Lung (tissue), 12 donors: ENCODE results near the gene DISC1. TPM values are rescaled to one million over a fixed set of nuclear protein-coding genes. Genes with fewer than 3 reads are reported as not detected.
"Not testable (repeated sequence)": the region's sequence is repeated elsewhere in the genome, so short reads cannot be mapped to it uniquely, and the experiment has no call there.

ENCODE experiments used
- ATAC-seq: fragments of 200-7000 bp; cut with Tn5 transposase; one replicate; pipeline ENCODE4 v1.9.1; 2020; ENCODE audit warnings: moderate number of reproducible peaks; ENCODE audit not compliant: insufficient read depth, low FRiP score
- DNase-seq, 3 donors: peaks; one replicate each; pipeline ENCODE4 v3.0.0-alpha.2; 2013 to 2017
- H3K27ac ChIP-seq, 2 donors: one replicate each; pipeline ENCODE4 v1.5.1; 2013; ENCODE audit warnings: mild to moderate bottlenecking in 2 of 2, moderate library complexity in 2 of 2, control low read depth in 1 of 2, inconsistent platforms in 1 of 2, low read depth in 1 of 2, low read length in 1 of 2
- H3K27me3 ChIP-seq, 3 donors: one replicate each; pipeline ENCODE4 v1.5.1; 2013; ENCODE audit warnings: low read length in 2 of 3; ENCODE audit not compliant: control insufficient read depth in 3 of 3, insufficient read depth in 3 of 3
- H3K36me3 ChIP-seq, 4 donors: one replicate each; pipeline ENCODE4 v1.5.1; 2013; ENCODE audit warnings: low read length in 4 of 4, mild to moderate bottlenecking in 1 of 4, moderate library complexity in 1 of 4; ENCODE audit not compliant: control insufficient read depth in 4 of 4, insufficient read depth in 4 of 4
- H3K4me1 ChIP-seq, 5 donors: one replicate each; pipeline ENCODE4 v1.5.1; 2013; ENCODE audit warnings: low read length in 5 of 5, mild to moderate bottlenecking in 2 of 5, moderate library complexity in 1 of 5; ENCODE audit not compliant: control insufficient read depth in 5 of 5, insufficient read depth in 5 of 5
- H3K4me3 ChIP-seq: one replicate; pipeline ENCODE4 v1.5.1; 2013; ENCODE audit warnings: mild to moderate bottlenecking, control low read depth, moderate library complexity
- H3K9ac ChIP-seq, 2 donors: one replicate each; pipeline ENCODE4 v1.5.1; 2013; ENCODE audit warnings: low read length in 2 of 2, control low read depth in 1 of 2; ENCODE audit not compliant: insufficient read depth in 1 of 2
- H3K9me3 ChIP-seq, 4 donors: one replicate each; pipeline ENCODE4 v1.5.1; 2013; ENCODE audit warnings: low read length in 3 of 4, mild to moderate bottlenecking in 1 of 4, moderate library complexity in 1 of 4; ENCODE audit not compliant: control insufficient read depth in 4 of 4, insufficient read depth in 3 of 4
- CTCF ChIP-seq: IDR thresholded peaks from 2 replicates; pipeline ENCODE4 v1.5.1; 2012; ENCODE audit warnings: mild to moderate bottlenecking; ENCODE audit errors: control extremely low read depth, extremely low read depth
- WGBS, 2 donors: extraction: QIAGEN DNeasy Blood & Tissue Kit; methylation state at CpG; one replicate each; pipeline ENCODE4 v1.1.7; 2013; 5-methylcytosine and 5-hydroxymethylcytosine counted together
- polyA plus RNA-seq, 2 donors: library from polyadenylated mRNA; stranded (reverse); fragments of 200-250 nt; gene quantifications; one replicate each; pipeline ENCODE4 v1.2.1, GENCODE V29; 2013
- total RNA-seq, 2 donors: library from RNA; depleted of rRNA in 1 of 2; stranded (reverse); fragments of >200 nt in 1 of 2; gene quantifications; one replicate each; pipeline ENCODE4 v1.2.1, GENCODE V29; 2014 to 2021
- donor health status: control.
- donor health status: control.
- donor health status: Bipolar disorder and iron deficiency.
- donor health status: healthy.
- donor health status: DM: yes; HTN: yes; CAD: no.

DISC1 gene
- total and polyA plus RNA-seq, 4 donors, result 0.98 to 32.9 (median 6.1) TPM

DNA sequence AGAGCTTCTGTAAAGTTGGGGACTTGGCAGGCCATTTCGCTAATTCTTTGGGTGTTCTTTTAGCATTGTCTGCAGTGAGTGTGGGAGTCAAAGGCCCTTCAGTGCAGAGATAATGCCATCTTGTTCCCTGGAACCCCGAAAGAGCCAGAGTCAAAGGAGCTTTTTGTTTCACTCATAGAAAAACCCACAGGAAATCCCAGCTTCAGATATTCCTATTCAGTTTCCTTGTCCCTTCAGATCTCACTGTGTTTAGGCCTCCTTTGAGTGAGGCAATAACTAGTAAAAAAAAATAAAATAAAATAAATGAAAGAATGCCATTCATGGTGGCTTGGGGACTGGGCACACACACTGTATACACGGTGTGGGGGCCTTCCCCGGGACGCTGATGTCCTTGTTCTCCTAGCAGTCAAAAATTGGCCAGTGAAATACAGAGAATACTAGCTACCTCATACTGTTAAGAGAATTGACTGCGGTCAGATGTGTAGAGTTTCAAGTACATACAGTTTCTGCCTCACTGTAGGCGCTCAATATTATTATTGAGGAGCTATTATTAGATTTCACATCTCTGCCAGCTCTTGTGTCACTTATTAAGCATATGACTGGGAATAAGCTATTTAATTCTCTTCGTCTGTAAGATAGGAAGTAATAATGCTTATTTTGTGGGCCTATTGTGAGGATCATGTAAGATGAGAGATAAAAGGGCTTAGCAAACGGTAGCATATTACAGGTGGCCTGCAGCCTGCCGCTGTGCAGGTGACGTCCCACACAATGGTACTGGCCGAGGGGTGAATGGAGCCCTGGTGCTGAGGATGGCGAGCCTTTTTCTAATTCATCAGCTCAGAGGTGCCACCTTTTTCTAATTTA lies 16.7 kb downstream of the DISC1 start:
- H3K36me3 ChIP-seq, result no peaks in the 10 kb centered on the region
- TF ChIP-seq CTCF, result no peak
- H3K4me3 ChIP-seq, result no peak overlapping the region
- no peaks in the 10 kb centered on the region for H3K27me3 ChIP-seq
- 86 to 89% methylated on average over 13 of the region's 13 CpGs for WGBS, 2 donors
- no peak overlapping the region for H3K9ac ChIP-seq
- ATAC-seq (no peak), DNase-seq (no peak)
- peaks cover 0 to 7% (median 0%) of the 10 kb centered on the region in 5 donors for H3K4me1 ChIP-seq
- no peaks in the 10 kb centered on the region for H3K9me3 ChIP-seq
- H3K27ac ChIP-seq, result no peak overlapping the region

GRCh38 chr1:231643935-231644237 lies 17.3 kb downstream of the DISC1 start:
- Histone ChIP-seq H3K36me3 (no peaks in the 10 kb centered on the region), H3K4me1 (peaks cover 0 to 7% (median 0%) of the 10 kb centered on the region in 5 donors), H3K4me3 (no peak overlapping the region), H3K27ac (no peak overlapping the region), H3K9me3 (no peaks in the 10 kb centered on the region), H3K9ac (no peak overlapping the region), H3K27me3 (no peaks in the 10 kb centered on the region)
- no peak for DNase-seq
- no peak for TF ChIP-seq CTCF
- no peak for ATAC-seq

GRCh38 chr1:231645634-231646033 lies 19.0 kb downstream of the DISC1 start:
- H3K9me3 ChIP-seq, H3K4me1 ChIP-seq, ATAC-seq, H3K9ac ChIP-seq, H3K27me3 ChIP-seq, H3K27ac ChIP-seq, H3K36me3 ChIP-seq, H3K4me3 ChIP-seq, DNase-seq: not testable (repeated sequence)
- 97 to 98% methylated on average over 6 of the region's 6 CpGs for WGBS, 2 donors

GRCh38 chr1:231646165-231646564 lies 19.6 kb downstream of the DISC1 start:
- not testable (repeated sequence) for DNase-seq, H3K4me1 ChIP-seq, H3K36me3 ChIP-seq, H3K9me3 ChIP-seq, ATAC-seq, H3K4me3 ChIP-seq, H3K27ac ChIP-seq, H3K9ac ChIP-seq, H3K27me3 ChIP-seq
- 83 to 95% methylated on average over 3 of the region's 4 CpGs for WGBS, 2 donors

- H3K9me3 ChIP-seq, H3K9ac ChIP-seq, H3K27me3 ChIP-seq, H3K27ac ChIP-seq, H3K4me3 ChIP-seq, H3K36me3 ChIP-seq, H3K4me1 ChIP-seq, ATAC-seq, DNase-seq: not testable (repeated sequence)
- 68 to 84% methylated on average over 10 of the region's 10 CpGs for WGBS, 2 donors
These were observed 25.2 kb downstream of the DISC1 start for GRCh38 chr1:231651621-231652260.
